ENCODE measurements around the gene TP53I13. TPM values are rescaled to one million over a fixed set of nuclear protein-coding genes. Genes with fewer than 3 reads are reported as not detected.

Gene TP53I13
- total and polyA plus RNA-seq, 2 of the 13 experiments (the other 11 are each of a cell fraction or from before 2014, with no cell fraction given) = 16.9 to 25.7 TPM

- no peak for TF ChIP-seq RORA (CRISPR knock-in tag; IDR thresholded peaks at IDR 0.05)
- TF ChIP-seq TAF15 (IDR thresholded peaks at IDR 0.05; ENCODE audit: low read depth, low read length, poor library complexity, severe bottlenecking) = no peak
- 0 out of 2 replicates have a peak, but pooled peaks have one; percentile 19 for TF ChIP-seq TGIF2 (CRISPR knock-in tag; IDR thresholded peaks at IDR 0.05)
- TF ChIP-seq HES4 (CRISPR knock-in tag; IDR thresholded peaks at IDR 0.05; ENCODE audit: borderline replicate concordance) = no peak
- no peak for TF ChIP-seq ZNF251 (CRISPR knock-in tag; IDR thresholded peaks at IDR 0.05)
- TF ChIP-seq SMAD3 (CRISPR knock-in tag; IDR thresholded peaks at IDR 0.05) = 0 out of 2 replicates have a peak, but pooled peaks have one; percentile 18
- no peak for TF ChIP-seq WIZ (CRISPR knock-in tag; IDR thresholded peaks at IDR 0.05)
- no peak for TF ChIP-seq ZNF710 (CRISPR knock-in tag; IDR thresholded peaks at IDR 0.05; ENCODE audit: borderline replicate concordance)
- no peak for TF ChIP-seq KDM4B (CRISPR knock-in tag; IDR thresholded peaks at IDR 0.05)
- no peak for TF ChIP-seq ZNF326 (CRISPR knock-in tag; IDR thresholded peaks at IDR 0.05; ENCODE audit: borderline replicate concordance)
- TF ChIP-seq, protein P1, sequence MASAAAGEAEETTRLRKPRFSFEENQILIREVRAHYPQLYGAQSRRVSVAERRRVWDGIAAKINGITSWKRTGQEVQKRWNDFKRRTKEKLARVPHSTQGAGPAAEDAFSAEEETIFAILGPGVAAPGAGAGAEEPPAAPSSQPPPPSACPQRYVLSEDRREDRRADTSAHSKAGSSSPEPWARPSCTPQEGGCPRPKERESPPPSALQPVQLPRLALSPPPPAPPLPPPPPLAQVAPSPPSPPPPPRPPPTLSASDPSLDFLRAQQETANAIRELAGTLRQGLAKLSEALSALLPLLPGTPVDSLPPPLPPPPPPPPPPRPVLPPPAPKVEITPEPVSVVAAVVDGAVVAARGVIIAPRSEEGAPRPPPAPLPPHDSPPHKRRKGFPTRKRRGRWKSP (CRISPR knock-in tag; IDR thresholded peaks at IDR 0.05) = no peak
- TF ChIP-seq FOXC1 (CRISPR knock-in tag; IDR thresholded peaks at IDR 0.05; ENCODE audit: borderline replicate concordance) = no peak
- TF ChIP-seq, protein P2, sequence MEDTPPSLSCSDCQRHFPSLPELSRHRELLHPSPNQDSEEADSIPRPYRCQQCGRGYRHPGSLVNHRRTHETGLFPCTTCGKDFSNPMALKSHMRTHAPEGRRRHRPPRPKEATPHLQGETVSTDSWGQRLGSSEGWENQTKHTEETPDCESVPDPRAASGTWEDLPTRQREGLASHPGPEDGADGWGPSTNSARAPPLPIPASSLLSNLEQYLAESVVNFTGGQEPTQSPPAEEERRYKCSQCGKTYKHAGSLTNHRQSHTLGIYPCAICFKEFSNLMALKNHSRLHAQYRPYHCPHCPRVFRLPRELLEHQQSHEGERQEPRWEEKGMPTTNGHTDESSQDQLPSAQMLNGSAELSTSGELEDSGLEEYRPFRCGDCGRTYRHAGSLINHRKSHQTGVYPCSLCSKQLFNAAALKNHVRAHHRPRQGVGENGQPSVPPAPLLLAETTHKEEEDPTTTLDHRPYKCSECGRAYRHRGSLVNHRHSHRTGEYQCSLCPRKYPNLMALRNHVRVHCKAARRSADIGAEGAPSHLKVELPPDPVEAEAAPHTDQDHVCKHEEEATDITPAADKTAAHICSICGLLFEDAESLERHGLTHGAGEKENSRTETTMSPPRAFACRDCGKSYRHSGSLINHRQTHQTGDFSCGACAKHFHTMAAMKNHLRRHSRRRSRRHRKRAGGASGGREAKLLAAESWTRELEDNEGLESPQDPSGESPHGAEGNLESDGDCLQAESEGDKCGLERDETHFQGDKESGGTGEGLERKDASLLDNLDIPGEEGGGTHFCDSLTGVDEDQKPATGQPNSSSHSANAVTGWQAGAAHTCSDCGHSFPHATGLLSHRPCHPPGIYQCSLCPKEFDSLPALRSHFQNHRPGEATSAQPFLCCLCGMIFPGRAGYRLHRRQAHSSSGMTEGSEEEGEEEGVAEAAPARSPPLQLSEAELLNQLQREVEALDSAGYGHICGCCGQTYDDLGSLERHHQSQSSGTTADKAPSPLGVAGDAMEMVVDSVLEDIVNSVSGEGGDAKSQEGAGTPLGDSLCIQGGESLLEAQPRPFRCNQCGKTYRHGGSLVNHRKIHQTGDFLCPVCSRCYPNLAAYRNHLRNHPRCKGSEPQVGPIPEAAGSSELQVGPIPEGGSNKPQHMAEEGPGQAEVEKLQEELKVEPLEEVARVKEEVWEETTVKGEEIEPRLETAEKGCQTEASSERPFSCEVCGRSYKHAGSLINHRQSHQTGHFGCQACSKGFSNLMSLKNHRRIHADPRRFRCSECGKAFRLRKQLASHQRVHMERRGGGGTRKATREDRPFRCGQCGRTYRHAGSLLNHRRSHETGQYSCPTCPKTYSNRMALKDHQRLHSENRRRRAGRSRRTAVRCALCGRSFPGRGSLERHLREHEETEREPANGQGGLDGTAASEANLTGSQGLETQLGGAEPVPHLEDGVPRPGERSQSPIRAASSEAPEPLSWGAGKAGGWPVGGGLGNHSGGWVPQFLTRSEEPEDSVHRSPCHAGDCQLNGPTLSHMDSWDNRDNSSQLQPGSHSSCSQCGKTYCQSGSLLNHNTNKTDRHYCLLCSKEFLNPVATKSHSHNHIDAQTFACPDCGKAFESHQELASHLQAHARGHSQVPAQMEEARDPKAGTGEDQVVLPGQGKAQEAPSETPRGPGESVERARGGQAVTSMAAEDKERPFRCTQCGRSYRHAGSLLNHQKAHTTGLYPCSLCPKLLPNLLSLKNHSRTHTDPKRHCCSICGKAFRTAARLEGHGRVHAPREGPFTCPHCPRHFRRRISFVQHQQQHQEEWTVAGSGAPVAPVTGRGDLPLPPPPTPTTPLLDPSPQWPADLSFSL (CRISPR knock-in tag; IDR thresholded peaks at IDR 0.05) = no peak
- TF ChIP-seq, protein P3, sequence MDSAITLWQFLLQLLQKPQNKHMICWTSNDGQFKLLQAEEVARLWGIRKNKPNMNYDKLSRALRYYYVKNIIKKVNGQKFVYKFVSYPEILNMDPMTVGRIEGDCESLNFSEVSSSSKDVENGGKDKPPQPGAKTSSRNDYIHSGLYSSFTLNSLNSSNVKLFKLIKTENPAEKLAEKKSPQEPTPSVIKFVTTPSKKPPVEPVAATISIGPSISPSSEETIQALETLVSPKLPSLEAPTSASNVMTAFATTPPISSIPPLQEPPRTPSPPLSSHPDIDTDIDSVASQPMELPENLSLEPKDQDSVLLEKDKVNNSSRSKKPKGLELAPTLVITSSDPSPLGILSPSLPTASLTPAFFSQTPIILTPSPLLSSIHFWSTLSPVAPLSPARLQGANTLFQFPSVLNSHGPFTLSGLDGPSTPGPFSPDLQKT (CRISPR knock-in tag; IDR thresholded peaks at IDR 0.05; ENCODE audit: borderline replicate concordance) = no peak
- TF ChIP-seq ZFP37 (CRISPR knock-in tag; IDR thresholded peaks at IDR 0.05; ENCODE audit: borderline replicate concordance) = no peak
- TF ChIP-seq ZIK1 (CRISPR knock-in tag; IDR thresholded peaks at IDR 0.05; ENCODE audit: borderline replicate concordance, low read depth) = no peak
- TF ChIP-seq ZNF816 (CRISPR knock-in tag; IDR thresholded peaks at IDR 0.05; ENCODE audit: borderline replicate concordance) = no peak
- TF ChIP-seq ZNF101 (CRISPR knock-in tag; IDR thresholded peaks at IDR 0.05; ENCODE audit: borderline replicate concordance, low read depth) = no peak
These were observed 49.2 kb downstream of the TP53I13 start (continued) for GRCh38 chr17:29617481-29618271.

All from HepG2 (cell line).